EH (cell line): Measurements from ENCODE around the gene UTF1.

Source experiments
- DNase-seq: peaks from one replicate; pipeline ENCODE4 v3.0.0-alpha.2; 2015; ENCODE audit warnings: low read depth

The UTF1 gene, protein sequence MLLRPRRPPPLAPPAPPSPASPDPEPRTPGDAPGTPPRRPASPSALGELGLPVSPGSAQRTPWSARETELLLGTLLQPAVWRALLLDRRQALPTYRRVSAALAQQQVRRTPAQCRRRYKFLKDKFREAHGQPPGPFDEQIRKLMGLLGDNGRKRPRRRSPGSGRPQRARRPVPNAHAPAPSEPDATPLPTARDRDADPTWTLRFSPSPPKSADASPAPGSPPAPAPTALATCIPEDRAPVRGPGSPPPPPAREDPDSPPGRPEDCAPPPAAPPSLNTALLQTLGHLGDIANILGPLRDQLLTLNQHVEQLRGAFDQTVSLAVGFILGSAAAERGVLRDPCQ

DNA sequence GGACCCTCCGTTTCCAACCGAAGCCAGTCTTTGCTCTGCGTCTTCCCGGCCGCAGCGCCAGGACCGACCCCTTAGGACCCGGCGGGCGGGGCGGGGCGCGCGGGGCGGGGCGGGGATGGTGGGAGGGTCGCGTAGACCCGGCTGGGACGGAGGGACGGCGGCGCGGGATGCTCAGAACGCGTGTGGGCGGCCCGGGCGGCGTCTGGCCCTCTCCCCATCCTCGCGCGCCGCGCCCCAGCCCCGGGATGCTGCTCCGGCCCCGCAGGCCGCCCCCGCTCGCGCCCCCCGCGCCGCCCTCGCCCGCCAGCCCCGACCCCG lies at the start of gene UTF1:
UTF1 (plus strand) TSS at position 174 of the 318 bp plus-strand sequence; CDS start at position 246, 72 bp downstream.
- no peak for DNase-seq

DNA sequence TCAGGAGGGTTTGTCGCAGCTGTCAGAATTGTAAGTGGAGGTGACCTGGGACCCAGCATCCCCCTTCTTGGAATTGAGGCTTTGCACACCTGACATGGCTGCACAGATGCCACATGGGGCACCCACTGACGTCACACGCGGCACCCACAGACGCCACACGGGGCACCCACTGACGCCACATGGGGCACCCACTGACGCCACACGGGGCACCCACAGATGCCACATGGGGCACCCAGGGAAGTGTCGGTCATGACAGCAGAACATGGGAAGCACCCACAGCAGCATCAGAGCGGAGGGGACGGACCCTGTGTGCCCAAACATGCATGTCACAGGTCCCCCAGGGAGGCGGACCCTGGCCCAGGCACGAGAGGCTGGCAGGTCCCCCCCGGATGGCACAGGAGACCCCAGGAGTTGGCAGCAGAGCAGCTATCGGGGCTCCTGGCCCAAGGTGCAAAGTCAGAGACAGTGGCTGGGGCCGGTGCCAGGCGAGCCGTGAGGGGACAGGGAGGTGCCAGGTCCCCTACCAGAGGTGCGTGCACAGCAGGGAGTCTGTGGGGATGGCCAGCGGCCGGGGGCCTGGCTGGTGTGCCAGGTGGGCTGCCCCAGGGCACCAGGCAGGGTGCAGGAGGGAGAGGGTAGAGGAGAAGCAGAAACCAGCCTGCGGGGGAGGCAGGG lies 48.9 kb upstream of the UTF1 start:
- DNase-seq: no peak

DNA sequence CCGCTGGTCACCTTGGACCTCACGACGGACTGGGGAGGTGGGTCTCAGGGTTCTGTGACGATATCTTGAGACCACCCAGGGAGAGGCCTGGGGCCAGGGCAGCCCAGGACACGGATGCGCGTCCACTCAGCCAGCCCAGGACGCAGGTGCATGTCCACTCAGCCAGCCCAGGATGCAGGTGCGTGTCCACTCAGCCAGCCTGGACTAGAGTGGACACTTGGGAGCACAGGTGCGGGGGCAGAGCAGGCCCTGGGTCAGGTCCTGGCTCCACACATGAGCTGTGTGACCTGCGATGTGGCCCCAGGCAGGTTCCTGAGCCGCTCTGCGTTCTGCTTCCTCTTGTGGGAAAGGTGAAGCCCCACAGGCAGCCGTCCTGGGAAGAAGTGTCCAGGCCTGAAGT lies 47.8 kb upstream of the UTF1 start:
- DNase-seq: no peak

DNA sequence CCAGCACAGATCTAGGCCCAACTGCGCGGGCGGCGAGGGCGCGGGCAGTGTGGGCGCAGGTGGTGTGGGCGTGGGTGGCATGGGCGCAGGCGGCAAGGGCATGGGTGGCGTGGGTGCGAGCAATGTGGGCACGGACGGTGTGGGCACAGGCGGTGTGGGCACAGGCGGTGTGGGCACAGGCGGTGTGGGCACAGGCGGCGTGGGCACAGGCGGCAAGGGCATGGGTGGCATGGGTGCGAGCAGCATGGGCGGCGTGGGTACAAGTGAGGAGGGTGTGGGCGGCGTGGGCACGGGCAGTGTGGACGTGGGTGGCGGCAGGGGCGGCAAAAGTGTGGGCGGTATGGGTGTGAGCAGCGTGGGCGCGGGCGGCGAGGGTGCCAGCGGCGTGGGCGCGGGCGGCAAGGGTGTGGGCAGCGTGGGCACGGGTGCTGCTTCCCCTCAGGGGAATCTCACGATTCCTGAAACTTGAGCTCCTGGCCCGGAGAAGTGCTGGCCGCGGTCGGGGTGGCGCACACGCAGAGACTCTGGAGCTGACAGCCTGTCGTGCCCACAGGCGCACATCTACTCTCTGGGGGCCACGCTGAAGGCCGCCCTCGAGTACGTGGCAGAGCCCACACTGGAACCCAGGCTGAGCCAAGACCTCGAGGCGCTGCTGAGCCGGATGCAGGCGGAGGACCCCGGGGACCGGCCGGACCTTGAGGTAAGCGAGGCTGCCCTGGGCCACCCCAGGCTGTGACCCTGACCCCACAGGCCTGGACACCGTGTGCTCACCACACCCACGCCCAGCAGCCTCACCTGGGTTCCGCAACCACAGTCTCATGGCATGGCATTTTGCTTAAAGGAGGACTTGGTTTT lies 47.0 kb upstream of the UTF1 start:
- DNase-seq: no peak

GRCh38 chr10:133183646-133184378 lies 46.2 kb upstream of the UTF1 start:
- DNase-seq: no peak

DNA sequence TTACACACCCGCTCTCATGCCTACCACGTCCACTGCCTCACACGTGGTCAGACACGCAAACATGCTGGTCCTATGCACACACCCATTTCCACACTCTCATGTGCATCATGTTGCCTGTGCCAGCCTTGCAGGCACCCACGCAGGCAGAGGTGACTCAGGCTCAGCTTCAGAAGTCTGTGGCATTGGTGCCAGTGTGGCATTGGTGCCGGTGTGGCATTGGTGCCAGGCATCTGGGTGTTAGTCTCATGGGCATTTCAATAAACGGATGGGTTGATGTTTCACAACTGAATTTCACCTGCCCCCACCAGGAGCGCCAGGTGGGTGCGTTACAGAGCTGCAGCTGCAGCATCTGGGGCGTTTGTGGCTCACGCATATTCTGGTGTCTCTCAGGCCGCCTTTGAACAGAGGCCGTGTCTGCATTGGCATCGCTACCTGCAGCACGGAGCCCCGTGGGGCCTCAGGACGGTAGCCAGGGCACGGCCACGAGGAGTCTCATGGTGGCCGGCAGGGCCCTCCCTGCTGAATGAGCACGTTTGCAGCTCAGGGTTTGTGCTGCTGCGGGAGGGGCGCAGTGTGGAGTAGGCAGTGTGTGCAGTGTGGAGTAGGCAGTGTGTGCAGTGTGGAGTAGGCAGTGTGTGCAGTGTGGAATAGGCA lies 45.3 kb upstream of the UTF1 start:
- DNase-seq: no peak

DNA sequence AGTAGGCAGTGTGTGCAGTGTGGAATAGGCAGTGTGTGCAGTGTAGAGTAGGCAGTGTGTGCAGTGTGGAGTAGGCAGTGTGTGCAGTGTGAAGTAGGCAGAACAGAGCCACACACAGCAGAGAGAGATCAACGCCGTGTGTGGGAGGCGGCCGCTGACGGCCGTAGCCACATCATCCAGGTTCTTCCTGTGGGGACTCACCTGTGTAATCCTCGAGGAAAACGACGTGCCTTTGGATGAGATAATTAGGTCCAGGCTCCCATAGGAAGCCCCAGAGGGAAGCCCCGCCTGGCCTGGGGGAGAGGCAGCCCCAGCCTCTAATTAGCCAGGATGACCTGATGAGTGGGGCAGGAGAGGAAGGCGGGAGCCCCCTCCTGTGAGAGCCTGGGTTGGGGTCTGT lies 44.6 kb upstream of the UTF1 start:
- DNase-seq: no peak

- no peak for DNase-seq
Measured at GRCh38 chr10:133185916-133186315, 44.1 kb upstream of the UTF1 start.

DNA sequence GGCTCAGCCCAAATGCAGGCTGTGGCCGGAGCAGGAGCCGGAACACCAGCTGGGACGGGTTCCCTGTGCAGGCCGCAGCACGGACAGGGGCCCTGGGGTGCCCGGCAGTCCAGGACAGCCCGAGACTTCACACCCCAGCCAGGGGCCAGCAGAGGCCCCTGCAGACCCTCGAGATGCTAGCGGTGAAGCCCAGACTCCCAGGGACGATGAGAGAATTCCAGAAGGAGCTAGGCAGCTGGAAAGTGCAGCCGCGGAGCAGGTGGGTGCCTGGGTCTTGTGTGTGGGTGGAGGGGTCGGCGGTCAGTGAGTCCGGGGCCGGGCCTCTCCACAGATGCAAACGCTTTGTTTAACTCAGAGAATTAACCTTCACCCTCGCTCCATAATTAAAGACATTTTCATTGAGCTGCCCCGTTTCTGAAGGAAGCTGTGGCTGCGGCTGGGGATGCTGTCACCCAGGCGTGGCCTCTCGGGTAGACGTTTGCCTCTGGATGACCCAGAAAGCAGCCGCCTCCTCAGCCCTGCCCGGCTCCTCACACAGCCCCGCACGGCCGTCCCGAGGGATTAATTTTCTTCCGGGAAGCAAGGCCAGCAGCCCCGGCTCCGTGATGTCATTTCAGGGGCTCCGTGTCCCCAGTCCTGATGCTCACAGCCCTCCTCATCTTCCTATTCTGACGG lies 43.5 kb upstream of the UTF1 start:
- no peak for DNase-seq

DNA sequence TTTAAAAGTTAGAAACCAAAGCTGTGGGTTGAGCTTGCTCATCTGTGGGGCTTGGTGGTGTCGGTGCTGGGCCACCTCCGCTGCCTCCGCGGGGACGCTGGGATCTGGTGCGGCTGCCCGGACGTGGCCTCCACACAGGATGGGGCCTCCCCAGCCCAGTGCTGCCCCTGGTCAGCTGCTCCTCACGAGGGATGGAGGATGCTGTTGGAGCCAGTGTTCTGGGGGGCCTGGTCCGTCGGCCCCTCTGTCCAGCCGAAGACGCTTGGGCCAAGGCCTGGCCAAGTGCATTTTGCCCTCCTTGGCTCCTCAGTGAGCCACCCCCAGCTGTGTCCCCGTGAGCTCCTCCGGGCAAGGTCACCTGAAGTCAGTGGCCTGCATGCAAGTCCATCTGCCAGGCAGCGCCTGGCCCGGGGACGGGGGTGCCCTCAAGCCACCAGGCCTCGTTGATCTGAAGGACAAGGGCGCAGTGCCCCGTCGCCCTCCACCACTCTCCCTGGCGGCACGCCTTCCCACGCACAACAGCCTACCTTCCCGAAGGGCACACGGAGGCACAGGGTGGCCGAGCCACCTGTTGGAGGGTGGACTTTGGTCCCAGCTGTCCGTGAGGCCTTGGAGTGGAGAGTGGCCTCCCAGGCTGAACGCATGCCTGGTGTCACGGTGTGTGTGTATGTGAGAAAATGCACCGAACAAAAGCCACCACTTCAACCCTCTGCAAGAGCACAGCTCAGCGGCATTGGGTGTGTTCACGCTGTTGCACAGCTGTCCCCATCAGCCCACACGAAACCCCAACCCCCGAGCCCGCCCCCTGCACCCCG lies 42.7 kb upstream of the UTF1 start:
- DNase-seq: no peak

GRCh38 chr10:133187906-133188681 lies 41.9 kb upstream of the UTF1 start:
- no peak for DNase-seq

DNA sequence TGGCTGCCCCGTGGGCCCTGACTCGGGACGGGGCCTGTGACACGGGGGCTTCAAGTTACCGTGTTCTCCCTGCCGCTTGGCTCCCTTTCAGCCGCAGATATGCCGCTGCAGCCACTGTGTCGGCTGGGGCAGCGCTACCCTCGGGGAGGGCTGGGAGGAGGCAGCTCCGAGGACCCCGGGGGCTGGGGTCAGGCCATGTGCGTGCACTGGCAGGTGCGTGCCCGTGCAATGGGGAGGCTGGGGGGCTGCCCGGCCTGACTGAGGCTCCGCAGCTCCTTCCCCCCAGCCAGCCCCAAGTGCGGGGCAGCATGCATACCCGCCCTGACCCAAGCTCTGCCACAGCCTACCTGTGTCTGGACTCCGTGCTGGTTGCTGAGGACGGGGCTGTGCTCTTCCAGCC lies 40.8 kb upstream of the UTF1 start:
- no peak for DNase-seq

DNA sequence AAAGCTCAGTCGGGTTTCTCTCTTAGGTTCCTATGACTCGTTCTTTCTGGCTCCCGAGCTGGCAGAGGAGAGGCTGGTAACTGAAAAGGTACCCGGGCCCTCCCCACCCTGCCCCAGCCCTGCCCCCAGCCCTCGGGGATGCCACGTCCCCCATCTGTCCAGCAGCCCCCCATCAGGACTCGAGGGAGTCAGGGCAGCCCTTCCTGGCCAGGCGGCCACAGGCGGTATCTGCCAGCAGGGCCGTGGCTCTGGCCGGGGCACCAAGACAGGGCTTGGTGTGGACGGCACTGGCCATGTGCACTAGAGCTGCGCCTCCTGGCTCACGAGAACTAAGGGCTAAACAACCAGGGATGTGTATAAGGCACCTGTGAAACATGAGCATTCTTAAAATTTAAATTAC lies 40.3 kb upstream of the UTF1 start:
- no peak for DNase-seq

DNA sequence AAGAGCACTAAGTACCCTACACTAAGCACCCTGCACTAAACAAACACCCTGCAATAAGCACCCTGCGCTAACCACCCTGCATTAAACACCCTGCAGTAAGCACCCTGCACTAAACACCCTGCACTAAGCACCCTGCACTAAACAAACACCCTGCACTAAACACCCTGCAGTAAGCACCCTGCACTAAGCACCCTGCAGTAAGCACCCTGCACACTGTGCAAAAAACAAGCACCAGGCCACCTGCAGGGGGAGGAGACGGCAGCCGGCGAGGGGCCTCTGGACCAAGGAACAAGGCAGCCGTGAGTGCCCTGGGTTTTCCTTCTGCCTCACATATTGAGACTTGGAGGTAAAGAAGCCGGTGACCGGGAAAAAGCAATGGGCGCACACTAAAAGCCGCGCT lies 39.8 kb upstream of the UTF1 start:
- no peak for DNase-seq

DNA sequence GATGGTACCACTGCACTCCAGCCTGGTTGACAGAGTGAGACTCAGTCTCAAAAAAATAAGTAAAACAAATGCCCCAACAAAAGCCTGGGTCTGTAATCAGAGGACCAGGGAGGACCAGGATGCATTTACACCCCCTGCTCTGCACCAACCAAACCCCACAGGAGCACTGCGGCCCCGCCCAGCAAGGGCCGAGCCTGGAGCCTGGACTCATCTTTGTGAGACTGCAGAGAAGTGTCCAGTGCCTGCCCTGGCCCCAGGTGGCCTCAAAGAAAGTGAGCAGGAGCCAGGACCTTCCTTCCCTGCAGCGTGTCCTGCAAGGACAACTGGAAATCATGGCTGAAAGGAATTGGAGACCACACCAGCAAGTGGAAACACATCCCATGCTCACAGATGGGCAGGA lies 38.4 kb upstream of the UTF1 start:
- no peak for DNase-seq

DNA sequence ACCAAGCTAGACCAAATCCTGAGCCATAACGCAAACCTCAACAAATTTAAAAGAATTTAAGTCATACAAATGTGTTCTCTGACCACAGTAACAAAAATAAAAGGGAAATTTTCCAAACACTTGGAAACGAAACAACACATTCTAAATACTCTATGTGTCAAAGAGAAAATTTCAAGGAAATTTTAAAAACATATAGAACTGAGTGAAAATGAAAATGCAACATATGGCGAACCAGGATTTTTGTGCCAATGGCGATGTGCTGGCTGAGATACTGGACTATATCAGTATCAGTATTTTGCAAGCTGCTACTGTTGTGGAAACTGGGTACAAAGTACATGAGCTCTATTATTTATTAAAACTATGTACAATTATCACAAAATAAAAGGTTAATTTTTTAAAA lies 35.9 kb upstream of the UTF1 start:
- DNase-seq: no peak

- DNase-seq: no peak
Measured at GRCh38 chr10:133195096-133195495, 34.9 kb upstream of the UTF1 start.

DNA sequence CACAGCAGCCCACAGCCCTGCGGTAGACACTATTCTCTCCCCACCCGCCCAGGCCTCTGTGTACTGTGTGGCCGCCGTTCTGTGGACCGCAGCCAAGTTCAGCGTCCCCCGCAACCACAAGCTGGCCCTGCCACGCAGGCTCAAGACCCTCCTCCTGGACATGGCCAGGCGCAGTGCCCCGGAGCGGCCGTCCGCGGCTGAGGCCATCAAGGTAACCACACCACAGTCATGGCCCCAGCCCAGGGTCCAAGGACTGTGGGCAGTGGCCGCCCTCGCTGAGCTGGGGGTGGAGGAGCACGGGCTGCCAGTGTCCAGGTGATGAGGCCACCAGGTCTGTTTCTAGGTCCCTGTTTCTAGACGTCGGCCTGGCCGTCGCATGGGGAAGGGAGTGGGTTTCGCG lies 34.4 kb upstream of the UTF1 start:
- no peak for DNase-seq

- DNase-seq: no peak
Measured at GRCh38 chr10:133196221-133196915, 33.6 kb upstream of the UTF1 start.
